ENCODE results near the gene KRT4. TPM values are rescaled to one million over a fixed set of nuclear protein-coding genes. Genes with fewer than 3 reads are reported as not detected.

The KRT4 gene
- total RNA-seq, 2 donors from 2014 or later = not detected

DNA sequence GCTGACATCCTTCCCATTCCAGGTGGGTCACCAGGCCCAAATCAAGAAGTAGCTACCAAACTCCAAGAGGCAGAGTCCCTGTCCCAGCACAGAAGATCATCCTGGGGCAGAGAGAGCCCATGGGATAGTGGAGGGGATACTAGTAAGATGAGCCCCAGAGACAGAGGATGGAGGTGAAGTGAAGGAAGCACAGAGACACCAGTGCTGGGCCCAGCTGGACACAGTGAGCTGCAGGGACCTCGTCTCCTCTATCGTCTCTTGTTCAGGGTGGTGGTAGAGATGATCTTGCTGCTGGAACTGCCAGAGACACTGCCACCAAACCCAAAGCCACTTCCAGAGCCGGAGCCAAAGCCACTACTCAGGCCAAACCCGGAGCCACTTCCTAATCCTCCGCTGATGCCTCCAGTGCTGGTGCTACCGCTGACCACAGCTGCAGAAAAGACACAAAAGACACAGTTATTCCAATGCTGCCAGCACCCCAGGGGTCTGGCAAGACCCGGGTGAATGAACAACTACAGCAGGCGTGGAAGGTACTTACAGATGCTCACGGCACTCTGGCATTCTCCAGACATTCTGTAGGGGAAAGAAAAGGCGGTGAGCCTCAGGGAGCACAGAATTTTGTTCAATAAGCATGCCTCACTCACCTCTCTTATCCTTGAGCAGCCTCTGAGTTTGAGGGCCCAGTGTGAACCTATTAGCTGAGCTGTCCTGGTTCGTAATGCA, 6.9 kb downstream of the KRT4 start:
- Histone ChIP-seq H3K36me3 (no peaks in the 10 kb centered on the region), H3K4me1 (no peaks in the 10 kb centered on the region), H3K27ac (no peak overlapping the region), H3K9ac (ENCODE audit: low read depth in 2 of 2, low read length in 2 of 2) (no peak overlapping the region), H3K4me3 (no peak overlapping the region), H3K9me3 (no peaks in the 10 kb centered on the region), H3K27me3 (no peaks in the 10 kb centered on the region)
- DNase-seq = no peak
- TF ChIP-seq, protein P1, sequence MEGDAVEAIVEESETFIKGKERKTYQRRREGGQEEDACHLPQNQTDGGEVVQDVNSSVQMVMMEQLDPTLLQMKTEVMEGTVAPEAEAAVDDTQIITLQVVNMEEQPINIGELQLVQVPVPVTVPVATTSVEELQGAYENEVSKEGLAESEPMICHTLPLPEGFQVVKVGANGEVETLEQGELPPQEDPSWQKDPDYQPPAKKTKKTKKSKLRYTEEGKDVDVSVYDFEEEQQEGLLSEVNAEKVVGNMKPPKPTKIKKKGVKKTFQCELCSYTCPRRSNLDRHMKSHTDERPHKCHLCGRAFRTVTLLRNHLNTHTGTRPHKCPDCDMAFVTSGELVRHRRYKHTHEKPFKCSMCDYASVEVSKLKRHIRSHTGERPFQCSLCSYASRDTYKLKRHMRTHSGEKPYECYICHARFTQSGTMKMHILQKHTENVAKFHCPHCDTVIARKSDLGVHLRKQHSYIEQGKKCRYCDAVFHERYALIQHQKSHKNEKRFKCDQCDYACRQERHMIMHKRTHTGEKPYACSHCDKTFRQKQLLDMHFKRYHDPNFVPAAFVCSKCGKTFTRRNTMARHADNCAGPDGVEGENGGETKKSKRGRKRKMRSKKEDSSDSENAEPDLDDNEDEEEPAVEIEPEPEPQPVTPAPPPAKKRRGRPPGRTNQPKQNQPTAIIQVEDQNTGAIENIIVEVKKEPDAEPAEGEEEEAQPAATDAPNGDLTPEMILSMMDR (IDR thresholded peaks at IDR 0.05) = no peak
- intact Hi-C loops (cut with DNase I) = no loop called here

DNA sequence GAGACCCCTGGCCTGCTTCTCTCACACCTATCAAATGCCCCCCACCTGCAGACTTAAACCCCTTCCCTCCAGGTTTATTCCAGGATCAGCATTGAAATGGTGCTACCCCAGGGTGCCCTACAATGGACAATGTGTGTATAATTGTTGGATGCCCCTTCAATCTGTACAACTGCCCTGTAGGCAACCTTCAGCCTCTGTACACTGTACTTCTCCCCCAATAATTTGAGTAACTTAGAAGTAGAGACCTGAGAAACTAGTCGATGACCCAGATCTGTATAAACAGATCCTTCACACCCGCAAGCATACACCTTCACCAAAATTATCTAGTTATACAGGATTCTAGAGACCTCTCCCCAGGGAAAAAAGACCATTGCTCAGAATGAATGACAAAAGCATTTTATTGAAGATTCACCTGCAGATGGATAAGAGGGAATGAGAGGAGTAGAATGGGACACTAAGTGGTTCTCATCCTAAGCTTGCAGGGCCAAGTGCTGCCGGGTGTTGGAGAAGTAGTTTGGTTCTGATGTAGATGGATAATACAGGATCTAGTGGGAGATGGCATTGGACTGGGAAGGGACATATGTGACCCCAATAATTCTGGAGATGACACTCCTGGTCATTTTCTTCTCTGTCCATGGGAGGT, 7.6 kb downstream of the KRT4 start:
- Histone ChIP-seq H3K4me3 (no peak overlapping the region), H3K36me3 (no peaks in the 10 kb centered on the region), H3K27me3 (no peaks in the 10 kb centered on the region), H3K9me3 (no peaks in the 10 kb centered on the region), H3K4me1 (no peaks in the 10 kb centered on the region), H3K9ac (ENCODE audit: low read depth in 2 of 2, low read length in 2 of 2) (no peak overlapping the region), H3K27ac (no peak overlapping the region)
- no peak for DNase-seq
- TF ChIP-seq, protein P1 (IDR thresholded peaks at IDR 0.05) = no peak
- intact Hi-C loops (cut with DNase I) = no loop called here

DNA sequence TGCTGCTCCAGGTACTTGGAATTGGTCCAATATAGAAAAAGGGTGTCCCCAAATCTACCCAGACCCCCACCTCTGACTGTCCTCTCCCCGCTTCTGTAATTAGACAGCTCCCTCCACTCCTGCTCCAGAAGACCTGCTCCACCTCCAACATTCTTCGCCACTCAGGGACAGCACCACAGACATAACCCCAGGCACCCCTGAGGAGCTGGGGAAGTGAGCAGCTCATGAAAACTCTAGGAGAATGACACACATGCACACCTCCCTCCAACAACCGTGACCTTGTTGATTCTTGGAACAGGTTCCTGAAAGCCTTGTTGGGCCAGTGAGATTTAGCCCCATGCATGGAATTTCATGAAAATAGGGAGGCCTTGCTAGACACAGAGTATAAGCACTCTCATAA, 8.2 kb downstream of the KRT4 start:
- Histone ChIP-seq H3K27ac (no peak overlapping the region), H3K9me3 (no peaks in the 10 kb centered on the region), H3K36me3 (no peaks in the 10 kb centered on the region), H3K9ac (ENCODE audit: low read depth in 2 of 2, low read length in 2 of 2) (no peak overlapping the region), H3K4me1 (no peaks in the 10 kb centered on the region), H3K4me3 (no peak overlapping the region), H3K27me3 (no peaks in the 10 kb centered on the region)
- TF ChIP-seq, protein P1 (IDR thresholded peaks at IDR 0.05) = no peak
- intact Hi-C loops (cut with DNase I) = no loop called here
- no peak for DNase-seq

DNA sequence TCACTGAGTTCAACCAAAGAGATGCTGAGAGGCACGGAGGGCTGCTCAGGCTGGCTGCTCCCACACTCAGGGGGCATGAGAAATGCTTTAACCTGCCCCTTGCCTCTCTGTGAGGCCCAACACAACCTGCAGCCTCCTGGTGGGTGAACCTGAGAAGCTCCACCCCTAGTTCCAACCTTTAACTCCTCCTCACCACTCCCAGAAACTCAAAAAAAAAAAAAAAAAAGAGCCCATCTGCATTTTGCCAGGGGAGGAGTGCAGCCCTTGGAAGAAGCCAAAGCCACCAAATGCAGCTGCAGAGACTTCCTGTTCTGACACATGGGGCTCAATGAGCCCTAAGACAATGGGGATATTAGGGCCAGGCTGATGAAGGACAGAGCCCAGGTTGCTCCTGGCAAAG, 8.9 kb downstream of the KRT4 start:
- no peaks in the 10 kb centered on the region for H3K36me3 ChIP-seq
- intact Hi-C loops (cut with DNase I) = no loop called here
- TF ChIP-seq, protein P1 (IDR thresholded peaks at IDR 0.05) = no peak
- H3K27me3 ChIP-seq = no peaks in the 10 kb centered on the region
- no peak overlapping the region for H3K9ac ChIP-seq (ENCODE audit: low read depth in 2 of 2, low read length in 2 of 2)
- no peak for DNase-seq
- no peaks in the 10 kb centered on the region for H3K9me3 ChIP-seq
- no peak overlapping the region for H3K27ac ChIP-seq
- H3K4me3 ChIP-seq = no peak overlapping the region
- H3K4me1 ChIP-seq = no peaks in the 10 kb centered on the region

DNA sequence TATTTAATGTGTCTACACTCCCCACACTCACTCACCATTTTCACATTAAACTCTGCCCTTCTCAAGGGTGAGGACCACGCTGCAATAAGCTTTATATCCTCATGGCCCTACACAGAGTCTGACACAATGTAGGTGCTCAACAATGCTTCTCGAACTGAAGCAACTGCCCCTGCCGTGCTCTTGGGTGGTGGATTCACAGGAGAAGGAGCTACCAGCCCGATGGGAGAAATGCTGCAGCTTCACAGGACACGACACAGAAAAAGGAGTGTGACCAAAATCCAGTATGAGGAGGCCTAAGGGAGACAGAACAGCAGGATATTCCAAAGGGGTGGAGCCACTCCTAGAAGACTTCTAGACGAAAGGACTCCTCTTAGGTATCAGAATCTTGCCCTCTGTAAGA, 11.5 kb downstream of the KRT4 start:
- TF ChIP-seq, protein P1 (IDR thresholded peaks at IDR 0.05) = no peak
- Histone ChIP-seq H3K4me3 (no peak overlapping the region), H3K36me3 (no peaks in the 10 kb centered on the region), H3K27ac (no peak overlapping the region), H3K4me1 (no peaks in the 10 kb centered on the region), H3K27me3 (no peaks in the 10 kb centered on the region), H3K9me3 (no peaks in the 10 kb centered on the region), H3K9ac (ENCODE audit: low read depth in 2 of 2, low read length in 2 of 2) (no peak overlapping the region)
- intact Hi-C loops (cut with DNase I) = no loop called here
- DNase-seq = no peak

Measured in colonic mucosa (tissue), 4 donors.